Right lobe of liver (tissue), 4 donors: ENCODE results near the gene DPYD.

Experiments
- POLR2A ChIP-seq: fragments of 450-650 bp; IDR thresholded peaks from one replicate; pipeline ENCODE4 v1.6.1; 2017; ENCODE audit warnings: antibody characterized with exemption, mild to moderate bottlenecking
- TF ChIP-seq, protein P1 (sequence below), 4 donors: fragments of 200-600 bp in 3 of 4; fragments of 450-650 bp in 1 of 4; IDR thresholded peaks; one replicate each; pipeline versions ENCODE4 v1.5.1 to v1.8.0; 2016 to 2022; ENCODE audit warnings: antibody characterized with exemption in 4 of 4, mild to moderate bottlenecking in 2 of 4
- donor health status: DM: no; HTN: no; CAD: no.
- donor health status: DM: no; HTN: no; CAD: no.
- donor health status: DM: no; HTN: yes; CAD: no.

DNA sequence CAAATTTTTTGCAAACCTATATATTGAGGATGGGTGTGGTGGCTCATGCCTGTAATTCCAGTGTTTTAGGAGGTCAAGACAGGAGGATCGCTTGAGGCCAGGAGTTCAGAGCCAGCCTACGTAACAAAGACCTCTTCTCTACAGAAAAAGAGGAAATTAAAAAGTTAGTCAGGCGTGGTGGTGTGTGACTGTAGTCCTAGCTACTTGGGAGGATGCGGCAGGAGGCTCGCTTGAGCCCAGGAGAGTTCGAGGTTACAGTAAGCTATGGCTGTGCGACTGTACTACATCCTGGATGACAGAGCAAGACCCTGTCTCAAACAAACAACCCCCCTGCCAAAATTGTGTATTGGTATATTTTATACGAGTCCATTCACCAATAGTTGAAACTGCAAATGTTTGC, 589.7 kb downstream of the DPYD start:
- no peak for TF ChIP-seq POLR2A
- TF ChIP-seq, protein P1, sequence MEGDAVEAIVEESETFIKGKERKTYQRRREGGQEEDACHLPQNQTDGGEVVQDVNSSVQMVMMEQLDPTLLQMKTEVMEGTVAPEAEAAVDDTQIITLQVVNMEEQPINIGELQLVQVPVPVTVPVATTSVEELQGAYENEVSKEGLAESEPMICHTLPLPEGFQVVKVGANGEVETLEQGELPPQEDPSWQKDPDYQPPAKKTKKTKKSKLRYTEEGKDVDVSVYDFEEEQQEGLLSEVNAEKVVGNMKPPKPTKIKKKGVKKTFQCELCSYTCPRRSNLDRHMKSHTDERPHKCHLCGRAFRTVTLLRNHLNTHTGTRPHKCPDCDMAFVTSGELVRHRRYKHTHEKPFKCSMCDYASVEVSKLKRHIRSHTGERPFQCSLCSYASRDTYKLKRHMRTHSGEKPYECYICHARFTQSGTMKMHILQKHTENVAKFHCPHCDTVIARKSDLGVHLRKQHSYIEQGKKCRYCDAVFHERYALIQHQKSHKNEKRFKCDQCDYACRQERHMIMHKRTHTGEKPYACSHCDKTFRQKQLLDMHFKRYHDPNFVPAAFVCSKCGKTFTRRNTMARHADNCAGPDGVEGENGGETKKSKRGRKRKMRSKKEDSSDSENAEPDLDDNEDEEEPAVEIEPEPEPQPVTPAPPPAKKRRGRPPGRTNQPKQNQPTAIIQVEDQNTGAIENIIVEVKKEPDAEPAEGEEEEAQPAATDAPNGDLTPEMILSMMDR (IDR thresholded peaks at IDR 0.05), result no peak
